Cardiac septum (tissue), 1 donor: Measurements from ENCODE around the gene CDK14. TPM values are rescaled to one million over a fixed set of nuclear protein-coding genes. Genes with fewer than 3 reads are reported as not detected.

Experiments used
- DNase-seq: peaks from one replicate; pipeline ENCODE4 v3.0.0-alpha.2; 2020; ENCODE audit warnings: low spot score
- intact Hi-C: fragments of 100-400 bp; cut with DNase I; formaldehyde crosslinking; loops from one replicate; pipeline ENCODE4 v1.14.0; 2022
- total RNA-seq: library from RNA; stranded (reverse); fragmentation: NEBNext Ultra II Directional; extraction: Animal tissue kit (Norgen Biotek cat#: 25700); gene quantifications from one replicate; pipeline ENCODE4 v1.2.1, GENCODE V29; 2021
- donor health status: DM: no; HTN: no; CAD: no.

The CDK14 gene
- total RNA-seq, 1 donor from 2014 or later: 25.7 TPM

- no peak for DNase-seq
- intact Hi-C loops: no loop called here
These were observed 221.7 kb downstream of the CDK14 start for GRCh38 chr7:90817846-90818245.

GRCh38 chr7:90818341-90818740 is 222.2 kb downstream of the CDK14 start:
- DNase-seq: no peak
- intact Hi-C loops: no loop called here

GRCh38 chr7:90821961-90822620 is 226.0 kb downstream of the CDK14 start:
- DNase-seq: no peak
- intact Hi-C loops: no loop called here

GRCh38 chr7:90824386-90825307 is 228.5 kb downstream of the CDK14 start:
- no peak for DNase-seq
- intact Hi-C loops: no loop called here

- no peak for DNase-seq
- intact Hi-C loops: no loop called here
These were observed 229.7 kb downstream of the CDK14 start for GRCh38 chr7:90825779-90826178.

GRCh38 chr7:90828601-90829000 is 232.5 kb downstream of the CDK14 start:
- intact Hi-C loops: no loop called here
- no peak for DNase-seq

- no peak for DNase-seq
- intact Hi-C loops: no loop called here
These were observed 234.2 kb downstream of the CDK14 start for GRCh38 chr7:90830308-90830707.

GRCh38 chr7:90832726-90833125 is 236.6 kb downstream of the CDK14 start:
- intact Hi-C loops: no loop called here
- no peak for DNase-seq

GRCh38 chr7:90833443-90833842 is 237.3 kb downstream of the CDK14 start:
- intact Hi-C loops: no loop called here
- no peak for DNase-seq

GRCh38 chr7:90834771-90835170 is 238.7 kb downstream of the CDK14 start:
- no peak for DNase-seq

GRCh38 chr7:90835861-90836260 is 239.7 kb downstream of the CDK14 start:
- no peak for DNase-seq
- intact Hi-C loops: no loop called here

More at GRCh38 chr7:90834771-90835170, 238.7 kb downstream of the CDK14 start:
- intact Hi-C loops: no loop called here

- DNase-seq: no peak
- intact Hi-C loops: no loop called here
These were observed 240.8 kb downstream of the CDK14 start for GRCh38 chr7:90836937-90837336.

GRCh38 chr7:90838799-90839198 is 242.7 kb downstream of the CDK14 start:
- DNase-seq: no peak
- intact Hi-C loops: no loop called here

- intact Hi-C loops: no loop called here
- DNase-seq: no peak
These were observed 243.2 kb downstream of the CDK14 start for GRCh38 chr7:90839316-90839715.

GRCh38 chr7:90839727-90840291 is 243.7 kb downstream of the CDK14 start:
- intact Hi-C loops: no loop called here
- DNase-seq: no peak

- intact Hi-C loops: no loop called here
- DNase-seq: no peak
These were observed 245.8 kb downstream of the CDK14 start for GRCh38 chr7:90841759-90842429.

- intact Hi-C loops: no loop called here
- no peak for DNase-seq
These were observed 246.3 kb downstream of the CDK14 start for GRCh38 chr7:90842430-90842788.

GRCh38 chr7:90843472-90843871 is 247.4 kb downstream of the CDK14 start:
- intact Hi-C loops: no loop called here
- DNase-seq: no peak

- no peak for DNase-seq
- intact Hi-C loops: no loop called here
These were observed 248.3 kb downstream of the CDK14 start for GRCh38 chr7:90844421-90844820.

GRCh38 chr7:90846192-90846591 is 250.1 kb downstream of the CDK14 start:
- no peak for DNase-seq
- intact Hi-C loops: no loop called here
